ENCODE measurements around the gene CNOT6.

- TF ChIP-seq CTCF (IDR thresholded peaks at IDR 0.05; ENCODE audit: insufficient read depth, low read length, poor library complexity, severe bottlenecking): no peak
- TF ChIP-seq EZH2phosphoT487 (conservative IDR thresholded peaks at IDR 0.05; ENCODE audit: low read length): no peak
Observed at GRCh38 chr5:180609386-180609785, 115.2 kb downstream of the CNOT6 start.
